22Rv1 (cell line): Measurements from ENCODE around the gene CCDC201.
"Not testable (repeated sequence)": the region's sequence is repeated elsewhere in the genome, so short reads cannot be mapped to it uniquely, and the experiment has no call there.

Experiments used
- CTCF ChIP-seq: fragments of 450-650 bp; IDR thresholded peaks from 2 replicates; pipeline ENCODE4 v1.5.1; 2017; ENCODE audit warnings: mild to moderate bottlenecking
- ZFX ChIP-seq: fragments of 450-650 bp; IDR thresholded peaks from 2 replicates; pipeline ENCODE4 v1.6.1; 2017; ENCODE audit warnings: antibody characterized with exemption, borderline replicate concordance

- not testable (repeated sequence) for TF ChIP-seq CTCF, ZFX
Observed at GRCh38 chr7:45817016-45817415, 55.9 kb downstream of the CCDC201 start.
